GM12878 (cell line): ENCODE measurements around the gene TTLL12.

ENCODE experiments used
- BHLHE40 ChIP-seq, 2 experiments: fragments of 450-650 bp in 1 of 2; IDR thresholded peaks; 2 replicates each; pipeline ENCODE4 v1.6.1; 2011 to 2017; ENCODE audit warnings: low read depth in 2 of 2, borderline replicate concordance in 1 of 2, improper control_type of control experiment in 1 of 2, low read length in 1 of 2, mild to moderate bottlenecking in 1 of 2
- CTCF ChIP-seq, 3 experiments: IDR thresholded peaks in 2 of 3; conservative IDR thresholded peaks in 1 of 3; 2 replicates each; pipeline ENCODE4 v1.5.1; 2011; ENCODE audit warnings: low read depth in 3 of 3, low read length in 3 of 3, mild to moderate bottlenecking in 3 of 3, control low read depth in 2 of 3, moderate library complexity in 2 of 3, inconsistent platforms in 1 of 3, mixed read lengths in 1 of 3; ENCODE audit not compliant: control insufficient read depth in 2 of 3, insufficient read depth in 1 of 3; ENCODE audit errors: extremely low read depth in 1 of 3
- EP300 ChIP-seq, 2 experiments: fragments of 150-350 bp in 1 of 2; IDR thresholded peaks; 2 replicates each; pipeline ENCODE4 v1.6.1; 2011 to 2012; ENCODE audit warnings: low read depth in 2 of 2, low read length in 2 of 2, borderline replicate concordance in 1 of 2, improper control_type of control experiment in 1 of 2, inconsistent platforms in 1 of 2; ENCODE audit not compliant: control insufficient read depth in 1 of 2
- IRF4 ChIP-seq: IDR thresholded peaks from 2 replicates; pipeline ENCODE4 v1.6.1; 2011; ENCODE audit warnings: low read depth, low read length
- NFYB ChIP-seq: IDR thresholded peaks from 2 replicates; pipeline ENCODE4 v1.6.1; 2011; ENCODE audit warnings: low read depth, mild to moderate bottlenecking, low read length, improper control_type of control experiment, moderate library complexity; ENCODE audit not compliant: insufficient read depth
- POLR2A ChIP-seq: IDR thresholded peaks from 2 replicates; pipeline ENCODE4 v1.6.1; 2011; ENCODE audit warnings: low read depth, mild to moderate bottlenecking, low read length
- RAD21 ChIP-seq: IDR thresholded peaks from 2 replicates; pipeline ENCODE4 v1.6.1; 2011; ENCODE audit warnings: mild to moderate bottlenecking, low read depth, low read length, moderate library complexity; ENCODE audit not compliant: insufficient read depth
- RAD51 ChIP-seq: fragments of 450-650 bp; IDR thresholded peaks from 2 replicates; pipeline ENCODE4 v1.6.1; 2016; ENCODE audit warnings: moderate library complexity, mild to moderate bottlenecking, inconsistent platforms
- REST ChIP-seq: IDR thresholded peaks from 2 replicates; pipeline ENCODE4 v1.6.1; 2012; ENCODE audit warnings: mild to moderate bottlenecking, low read depth, low read length
- RFX5 ChIP-seq: IDR thresholded peaks from 2 replicates; pipeline ENCODE4 v1.6.1; 2011; ENCODE audit warnings: low read depth, low read length, improper control_type of control experiment
- TAF1 ChIP-seq: IDR thresholded peaks from 2 replicates; pipeline ENCODE4 v1.6.1; 2011; ENCODE audit warnings: mild to moderate bottlenecking, low read depth, low read length, borderline replicate concordance
- TCF12 ChIP-seq: IDR thresholded peaks from 2 replicates; pipeline ENCODE4 v1.6.1; 2011; ENCODE audit warnings: low read depth, mild to moderate bottlenecking, low read length
- TF ChIP-seq, protein P1 (sequence below): IDR thresholded peaks from 2 replicates; pipeline ENCODE4 v1.6.1; 2012; ENCODE audit warnings: low read depth, low read length, improper control_type of control experiment

DNA sequence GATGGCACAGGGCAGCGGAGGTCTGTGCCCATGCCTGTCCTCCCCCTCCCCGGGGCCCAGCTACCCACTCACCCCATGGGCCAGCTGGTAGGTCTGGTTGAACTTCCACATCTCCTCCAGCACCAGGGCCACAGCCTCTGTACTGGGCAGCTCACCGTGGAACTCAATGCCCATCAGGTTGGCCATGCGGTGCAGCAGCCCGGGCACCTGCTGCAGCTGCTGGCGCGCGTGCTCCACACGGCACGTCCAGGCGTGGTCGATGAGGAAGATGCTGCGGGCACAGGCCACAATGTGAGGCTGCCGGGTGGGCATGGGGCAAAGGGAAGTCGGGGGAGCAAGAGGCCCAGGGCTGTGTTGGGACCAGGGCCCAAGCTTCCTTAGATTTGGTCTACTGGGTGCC is 6.3 kb downstream of the TTLL12 start:
- TF ChIP-seq CTCF (IDR thresholded peaks at IDR 0.05 in 2 of 3, conservative IDR thresholded peaks at IDR 0.05 in 1 of 3; ENCODE audit: control insufficient read depth in 2 of 3, extremely low read depth in 1 of 3, insufficient read depth in 1 of 3, low read depth in 3 of 3, low read length in 3 of 3) (no peak), RAD21 (no peak), POLR2A (no peak), RFX5 (no peak), TCF12 (no peak), IRF4 (no peak), EP300 (IDR thresholded peaks at IDR 0.05; ENCODE audit: borderline replicate concordance in 1 of 2, control insufficient read depth in 1 of 2, low read depth in 2 of 2, low read length in 2 of 2) (no peak), REST (no peak), TAF1 (no peak), RAD51 (no peak), NFYB (no peak), BHLHE40 (IDR thresholded peaks at IDR 0.05; ENCODE audit: borderline replicate concordance in 1 of 2, low read depth in 2 of 2, low read length in 1 of 2) (no peak)
- TF ChIP-seq, protein P1, sequence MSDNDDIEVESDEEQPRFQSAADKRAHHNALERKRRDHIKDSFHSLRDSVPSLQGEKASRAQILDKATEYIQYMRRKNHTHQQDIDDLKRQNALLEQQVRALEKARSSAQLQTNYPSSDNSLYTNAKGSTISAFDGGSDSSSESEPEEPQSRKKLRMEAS: no peak
